HG03095 (cell line): Measurements from ENCODE around the gene ATP13A5.

ENCODE experiments used
- ATAC-seq: cut with Tn5 transposase; IDR thresholded peaks from one replicate; pipeline ENCODE4 v1.9.1; 2021; ENCODE audit warnings: moderate library complexity; ENCODE audit not compliant: unreplicated experiment

Gene ATP13A5

GRCh38 chr3:193378706-193379105, at the start of gene ATP13A5:
ATP13A5 (minus strand) TSS chr3:193378753; CDS start chr3:193378725, 28 bp downstream.
- no peak for ATAC-seq

GRCh38 chr3:193418576-193419373, 40.2 kb upstream of the ATP13A5 start:
- ATAC-seq = no peak

- no peak for ATAC-seq
Measured at GRCh38 chr3:193416629-193417028, 38.1 kb upstream of the ATP13A5 start.

- ATAC-seq = no peak
Measured at GRCh38 chr3:193407688-193408087, 29.1 kb upstream of the ATP13A5 start.

GRCh38 chr3:193407112-193407511, 28.6 kb upstream of the ATP13A5 start:
- no peak for ATAC-seq

GRCh38 chr3:193403307-193403706, 24.8 kb upstream of the ATP13A5 start:
- no peak for ATAC-seq

GRCh38 chr3:193400304-193400703, 21.8 kb upstream of the ATP13A5 start:
- ATAC-seq = no peak

GRCh38 chr3:193396451-193397244, 18.1 kb upstream of the ATP13A5 start:
- no peak for ATAC-seq

- ATAC-seq = no peak
Measured at GRCh38 chr3:193391902-193392301, 13.3 kb upstream of the ATP13A5 start.

GRCh38 chr3:193389335-193389734, 10.8 kb upstream of the ATP13A5 start:
- no peak for ATAC-seq

- no peak for ATAC-seq
Measured at GRCh38 chr3:193388361-193388760, 9.8 kb upstream of the ATP13A5 start.

GRCh38 chr3:193387596-193387995, 9.0 kb upstream of the ATP13A5 start:
- no peak for ATAC-seq

- ATAC-seq = no peak
Measured at GRCh38 chr3:193377591-193377990, 962 bp downstream of the ATP13A5 start.

GRCh38 chr3:193375614-193376013, 2.9 kb downstream of the ATP13A5 start:
- ATAC-seq = no peak

GRCh38 chr3:193372783-193373182, 5.8 kb downstream of the ATP13A5 start:
- ATAC-seq = no peak

GRCh38 chr3:193367868-193368267, 10.7 kb downstream of the ATP13A5 start:
- no peak for ATAC-seq

- ATAC-seq = no peak
Measured at GRCh38 chr3:193357291-193357690, 21.3 kb downstream of the ATP13A5 start.

GRCh38 chr3:193354423-193354822, 24.1 kb downstream of the ATP13A5 start:
- no peak for ATAC-seq

GRCh38 chr3:193350744-193351143, 27.8 kb downstream of the ATP13A5 start:
- ATAC-seq = no peak

GRCh38 chr3:193348686-193349085, 29.9 kb downstream of the ATP13A5 start:
- no peak for ATAC-seq

- no peak for ATAC-seq
Measured at GRCh38 chr3:193347521-193348501, 30.7 kb downstream of the ATP13A5 start.
